Parathyroid adenoma (tissue), 2 donors: ENCODE data around the gene DIAPH2.

Experiments
- H2AFZ ChIP-seq: fragments of 300-600 bp; sonication (generic); one replicate; pipeline ENCODE4 v1.7.0; 2017; ENCODE audit warnings: antibody characterized with exemption, mild to moderate bottlenecking
- H3K27ac ChIP-seq: fragments of 300-600 bp; sonication (generic); one replicate; pipeline ENCODE4 v1.7.0; 2017
- H3K27me3 ChIP-seq: fragments of 300-600 bp; sonication (generic); one replicate; pipeline ENCODE4 v1.7.0; 2017; ENCODE audit warnings: low read length; ENCODE audit not compliant: control insufficient read depth, insufficient read depth
- H3K36me3 ChIP-seq: fragments of 300-600 bp; sonication (generic); one replicate; pipeline ENCODE4 v1.7.0; 2017; ENCODE audit warnings: low read length; ENCODE audit not compliant: control insufficient read depth, insufficient read depth
- H3K4me1 ChIP-seq: fragments of 300-600 bp; sonication (generic); one replicate; pipeline ENCODE4 v1.7.0; 2017; ENCODE audit warnings: control low read depth
- H3K4me2 ChIP-seq: fragments of 300-600 bp; sonication (generic); one replicate; pipeline ENCODE4 v1.7.0; 2017; ENCODE audit warnings: low read length
- H3K4me3 ChIP-seq: fragments of 300-600 bp; sonication (generic); one replicate; pipeline ENCODE4 v1.7.0; 2017; ENCODE audit warnings: low read depth, low read length
- H3K79me2 ChIP-seq: fragments of 300-600 bp; sonication (generic); one replicate; pipeline ENCODE4 v1.7.0; 2017; ENCODE audit warnings: control low read depth
- H3K9ac ChIP-seq: fragments of 300-600 bp; sonication (generic); one replicate; pipeline ENCODE4 v1.7.0; 2017; ENCODE audit warnings: mild to moderate bottlenecking
- H3K9me3 ChIP-seq: fragments of 300-600 bp; sonication (generic); one replicate; pipeline ENCODE4 v1.7.0; 2017; ENCODE audit warnings: low read length; ENCODE audit not compliant: control insufficient read depth
- CTCF ChIP-seq: fragments of 300-600 bp; sonication (generic); IDR thresholded peaks from one replicate; pipeline ENCODE4 v1.7.0; 2017; ENCODE audit warnings: antibody characterized with exemption, mild to moderate bottlenecking
- donor health status: primary hyperparathyroidism.

DIAPH2 gene

GRCh38 chrX:97637289-97637688 is 952.6 kb downstream of the DIAPH2 start:
- H3K36me3 ChIP-seq, result no peaks in the 10 kb centered on the region
- H3K4me1 ChIP-seq, result no peaks in the 10 kb centered on the region
- no peak overlapping the region for H3K9ac ChIP-seq
- no peaks in the 10 kb centered on the region for H3K79me2 ChIP-seq
- H3K4me2 ChIP-seq, result no peak overlapping the region
- no peak for TF ChIP-seq CTCF
- no peaks in the 10 kb centered on the region for H3K9me3 ChIP-seq
- no peaks in the 10 kb centered on the region for H3K27me3 ChIP-seq
- H2AFZ ChIP-seq, result no peak overlapping the region
- H3K4me3 ChIP-seq, result no peak overlapping the region
- H3K27ac ChIP-seq, result no peak overlapping the region

GRCh38 chrX:97638621-97639020 is 954.0 kb downstream of the DIAPH2 start:
- Histone ChIP-seq H3K9me3 (no peaks in the 10 kb centered on the region), H3K4me3 (no peak overlapping the region), H3K27ac (no peak overlapping the region), H3K4me1 (no peaks in the 10 kb centered on the region), H3K4me2 (no peak overlapping the region), H3K79me2 (no peaks in the 10 kb centered on the region), H2AFZ (no peak overlapping the region), H3K27me3 (no peaks in the 10 kb centered on the region), H3K9ac (no peak overlapping the region), H3K36me3 (no peaks in the 10 kb centered on the region)
- no peak for TF ChIP-seq CTCF

- no peaks in the 10 kb centered on the region for H3K36me3 ChIP-seq
These were observed 954.9 kb downstream of the DIAPH2 start for GRCh38 chrX:97639526-97639925.

More at GRCh38 chrX:97639526-97639925, 954.9 kb downstream of the DIAPH2 start:
- Histone ChIP-seq H3K27ac (no peak overlapping the region), H3K4me3 (no peak overlapping the region), H3K4me1 (no peaks in the 10 kb centered on the region), H3K4me2 (no peak overlapping the region), H3K27me3 (no peaks in the 10 kb centered on the region), H3K79me2 (no peaks in the 10 kb centered on the region), H3K9ac (no peak overlapping the region), H2AFZ (no peak overlapping the region), H3K9me3 (no peaks in the 10 kb centered on the region)
- TF ChIP-seq CTCF, result no peak
